Activated naive CD4-positive, alpha-beta T cell treated with Interleukin-2 at 50 U/mL for 16 hours (primary cell): Measurements from ENCODE around the gene MORF4L1.
"Not testable (repeated sequence)": the region's sequence is repeated elsewhere in the genome, so short reads cannot be mapped to it uniquely, and the experiment has no call there.

Experiments used
- DNase-seq: peaks from one replicate; pipeline ENCODE4 v3.0.0-alpha.2; 2020

The MORF4L1 gene

GRCh38 chr15:78902281-78903032 lies 29.8 kb downstream of the MORF4L1 start:
- DNase-seq: not testable (repeated sequence)

DNA sequence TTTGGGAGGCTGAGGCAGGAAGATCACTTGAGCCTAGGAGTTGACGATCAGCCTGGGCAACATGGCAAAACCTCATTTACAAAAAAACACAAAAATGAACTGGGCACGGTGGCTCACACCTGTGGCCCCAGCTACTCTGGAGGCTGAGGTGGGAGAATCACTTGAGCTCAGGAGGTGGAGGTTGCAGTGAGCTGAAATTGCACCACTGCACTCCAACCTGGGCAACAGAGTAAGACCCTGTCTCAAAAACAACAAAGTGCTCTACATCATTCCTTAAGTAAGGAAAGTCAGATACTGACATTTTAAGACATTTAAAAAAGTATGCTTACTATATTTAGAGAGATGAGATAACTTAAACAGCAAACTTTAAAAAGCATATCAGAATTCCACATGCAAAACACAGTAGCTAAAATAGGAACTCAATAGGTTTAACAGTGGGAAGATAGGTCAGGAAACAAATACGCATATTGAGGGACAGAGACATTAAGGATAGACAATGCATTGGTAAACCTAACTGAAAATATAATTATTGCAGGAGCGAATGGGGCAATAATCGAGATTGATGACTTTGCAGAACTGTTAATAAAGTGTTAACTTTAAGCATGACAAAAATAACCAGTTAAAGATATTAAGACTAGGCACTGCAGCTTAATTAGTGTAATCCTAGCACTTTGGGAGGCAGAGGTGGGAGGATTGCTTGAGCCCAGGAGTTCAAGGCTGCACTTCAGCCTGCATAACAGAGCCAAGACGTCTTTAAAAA lies 32.1 kb downstream of the MORF4L1 start:
- no peak for DNase-seq

DNA sequence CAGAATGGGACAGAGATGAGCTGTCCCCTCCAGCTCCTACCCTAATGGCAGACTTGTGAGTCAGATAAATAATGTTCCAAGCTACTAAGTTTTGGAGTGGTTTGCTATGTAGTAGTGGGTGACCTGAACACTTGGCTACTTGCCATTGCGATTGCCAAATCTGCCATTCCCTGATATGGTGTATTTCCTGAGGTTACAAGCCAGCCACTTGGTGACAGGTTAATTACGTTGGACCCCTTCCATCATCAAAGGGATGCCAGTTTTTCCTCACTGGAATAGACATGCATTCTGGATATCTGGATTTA lies 33.6 kb downstream of the MORF4L1 start:
- no peak for DNase-seq

- no peak for DNase-seq
Measured at GRCh38 chr15:78907577-78907976, 34.9 kb downstream of the MORF4L1 start.

DNA sequence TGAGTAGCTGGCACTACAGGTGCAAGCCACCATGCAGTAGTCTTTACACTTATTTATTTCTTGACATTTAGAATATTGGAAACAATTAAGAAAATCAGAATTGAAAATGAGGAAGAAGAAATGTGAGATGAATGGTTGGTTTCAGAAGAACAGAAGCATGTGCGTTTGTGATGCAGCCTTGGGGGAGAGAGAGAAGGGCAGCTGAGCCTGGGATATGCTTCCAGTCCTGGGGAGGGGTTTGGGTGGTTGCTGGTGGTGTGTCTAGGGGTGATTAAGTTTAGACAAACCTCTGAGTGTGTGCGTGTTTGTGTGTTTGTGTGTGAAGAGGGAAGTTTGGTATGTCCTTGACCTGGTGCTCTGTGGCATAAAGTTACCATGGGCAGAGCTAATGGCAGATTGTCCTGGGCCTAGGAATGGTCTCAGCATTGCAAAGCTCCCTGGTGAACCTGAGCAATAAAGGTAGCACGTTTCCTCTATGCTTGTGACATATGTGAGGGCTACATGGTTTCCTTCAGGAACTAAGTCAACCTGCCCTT lies 36.5 kb downstream of the MORF4L1 start:
- no peak for DNase-seq

DNA sequence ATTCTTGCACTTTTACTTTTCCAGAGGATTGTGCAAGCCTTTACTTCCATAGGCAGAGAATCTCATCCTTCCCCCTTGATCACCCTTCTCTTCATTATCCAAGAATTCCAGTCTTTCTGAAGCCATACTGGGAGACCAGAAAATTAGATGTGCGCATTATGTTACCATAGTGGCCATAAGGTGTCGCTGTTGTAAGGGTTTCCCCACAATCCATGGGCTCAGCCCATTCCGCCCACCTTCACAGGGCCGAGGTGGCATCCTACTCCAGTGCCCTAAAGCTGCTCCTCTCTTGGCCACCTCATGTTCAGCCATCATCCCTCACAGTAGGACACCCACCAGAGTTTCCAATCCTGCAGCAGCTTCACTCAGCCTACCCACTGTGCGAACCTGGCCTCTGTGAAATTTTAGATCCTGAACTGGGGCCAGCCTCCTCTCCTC lies 37.1 kb downstream of the MORF4L1 start:
- DNase-seq: peak; percentile 23

GRCh38 chr15:78910271-78910670 lies 37.6 kb downstream of the MORF4L1 start:
- no peak for DNase-seq

DNA sequence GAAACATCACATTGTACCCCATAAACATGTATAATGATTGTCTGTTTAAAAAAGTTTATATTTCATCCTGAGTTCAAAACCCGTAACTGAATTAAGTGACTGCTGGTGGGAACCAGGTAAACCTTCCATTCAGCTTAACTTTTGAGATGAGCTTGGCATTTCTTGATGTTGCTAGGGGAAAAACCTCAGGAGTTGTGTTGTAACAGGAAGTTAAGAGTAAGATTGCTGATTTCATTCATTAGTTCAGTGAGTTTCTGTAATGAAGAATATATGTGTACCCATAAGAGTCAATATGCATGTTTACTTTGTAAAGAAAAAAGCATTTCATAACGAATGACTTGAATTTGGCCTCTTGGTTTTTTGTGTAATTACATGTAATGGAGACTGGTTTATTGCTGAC lies 39.6 kb downstream of the MORF4L1 start:
- DNase-seq: no peak

DNA sequence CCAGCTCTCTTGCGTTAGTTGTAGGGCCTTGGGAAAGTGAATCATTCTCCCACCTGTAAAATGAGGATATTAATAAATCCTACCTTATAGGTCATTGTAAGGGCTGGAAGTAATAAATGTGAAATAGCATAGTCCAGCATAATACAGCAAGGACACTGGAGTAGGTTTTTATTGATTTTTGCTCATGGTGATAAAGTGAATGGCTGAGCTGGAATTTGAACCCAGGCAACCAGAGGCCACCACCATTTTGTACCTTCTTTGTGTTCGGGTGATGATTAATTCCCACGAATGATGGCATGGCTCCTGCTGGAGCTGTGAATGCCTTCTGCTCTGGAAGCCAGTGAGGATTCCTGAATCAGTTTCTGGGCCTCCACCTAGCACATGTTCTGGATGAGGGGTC lies 40.3 kb downstream of the MORF4L1 start:
- DNase-seq: no peak

DNA sequence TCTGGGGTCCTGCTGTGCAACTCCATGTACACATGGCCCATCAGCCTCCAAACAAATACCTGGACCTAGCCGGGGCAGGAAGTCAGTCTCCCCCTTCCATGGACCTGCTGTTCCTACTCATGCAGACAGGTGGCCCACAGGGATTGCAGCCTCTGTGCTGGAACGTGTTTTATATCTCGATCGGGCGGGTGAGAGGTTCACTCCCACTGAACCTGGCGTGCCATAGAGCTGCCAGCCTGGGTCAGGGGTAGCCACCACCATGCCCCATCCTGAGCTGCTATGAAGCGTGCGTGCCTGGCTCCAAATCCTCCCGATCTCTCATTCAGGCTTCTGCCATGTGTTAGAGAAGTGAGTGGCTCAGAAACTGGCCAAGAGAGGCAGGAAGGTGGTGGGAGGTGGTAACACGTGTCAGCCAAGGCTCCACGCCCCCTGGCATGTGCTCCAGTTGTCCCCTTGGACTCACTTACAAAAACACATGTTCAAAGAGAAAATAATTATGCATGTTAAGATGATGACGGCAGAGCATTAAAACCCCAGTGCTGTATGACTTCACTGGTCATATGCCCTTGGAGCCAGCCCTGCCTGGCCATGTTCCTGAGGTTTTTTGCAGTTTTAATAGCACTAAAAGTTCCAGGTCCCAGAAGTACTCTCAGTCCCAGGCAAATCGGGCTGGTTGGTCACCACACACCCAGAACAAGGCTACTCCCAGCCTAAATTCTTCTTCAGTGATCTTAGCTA lies 41.5 kb downstream of the MORF4L1 start:
- DNase-seq: no peak

- no peak for DNase-seq
Measured at GRCh38 chr15:78915341-78916087, 42.8 kb downstream of the MORF4L1 start.

GRCh38 chr15:78916088-78916487 lies 43.4 kb downstream of the MORF4L1 start:
- no peak for DNase-seq

- no peak for DNase-seq
Measured at GRCh38 chr15:78917888-78918287, 45.2 kb downstream of the MORF4L1 start.

DNA sequence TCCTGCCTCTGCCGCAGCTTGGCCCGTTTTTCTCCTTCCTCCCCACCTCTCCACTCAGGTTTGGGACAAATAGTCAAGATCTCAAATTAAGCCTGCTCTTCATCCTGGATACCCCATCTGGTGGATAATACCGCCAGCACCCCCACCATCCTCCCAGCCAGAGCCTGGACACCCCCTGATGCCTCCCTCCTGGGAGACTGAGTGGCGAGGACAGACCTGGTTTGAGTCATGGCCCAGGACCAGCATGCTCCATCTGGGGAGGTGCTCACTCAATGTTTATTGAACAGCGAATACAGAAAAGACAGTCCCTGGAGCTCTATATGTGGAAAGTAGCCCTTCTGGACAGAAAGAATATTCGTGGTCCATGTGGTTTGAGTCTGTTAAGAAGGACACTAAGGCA lies 48.8 kb downstream of the MORF4L1 start:
- DNase-seq: no peak

DNA sequence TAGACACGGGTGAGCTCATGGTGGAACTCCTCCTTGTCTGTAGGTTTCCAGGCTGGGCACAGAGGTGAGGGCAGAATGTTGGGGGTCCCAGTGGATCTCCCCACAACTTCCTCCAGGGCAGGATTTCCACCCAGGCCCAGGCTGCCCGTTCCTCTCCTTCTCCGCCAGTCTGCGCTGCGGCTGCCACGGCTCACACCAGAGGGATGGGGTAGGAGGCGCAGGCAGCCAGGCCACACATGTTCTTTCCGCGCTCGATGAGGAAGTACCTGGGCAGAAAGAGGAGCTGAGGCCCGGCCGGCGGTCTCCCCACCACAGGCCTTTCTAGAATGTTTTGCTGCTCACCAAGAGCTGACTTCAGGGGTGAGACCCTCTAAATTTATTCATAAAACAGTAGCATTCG lies 49.2 kb downstream of the MORF4L1 start:
- no peak for DNase-seq

DNA sequence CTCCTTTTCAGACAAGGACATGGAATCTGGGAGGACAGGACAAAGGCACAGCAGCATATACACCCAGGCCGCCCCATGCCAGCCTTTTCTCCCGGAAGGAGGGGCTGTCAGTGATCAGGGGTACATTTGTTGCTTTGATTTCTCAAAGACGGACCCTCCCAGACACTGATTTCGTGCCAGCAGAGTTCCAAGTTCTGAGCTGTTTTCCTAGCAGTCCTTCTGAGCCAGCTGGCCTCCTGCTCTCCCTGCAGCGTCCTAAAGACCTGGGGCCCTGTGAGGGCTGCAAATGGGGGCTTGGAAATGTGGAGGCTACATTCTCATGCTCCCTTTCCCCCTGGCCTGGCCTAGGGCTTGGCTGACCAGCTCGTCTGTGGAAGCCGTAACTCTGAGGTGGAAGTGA lies 49.8 kb downstream of the MORF4L1 start:
- no peak for DNase-seq

- DNase-seq: no peak
Measured at GRCh38 chr15:78923015-78923414, 50.3 kb downstream of the MORF4L1 start.

DNA sequence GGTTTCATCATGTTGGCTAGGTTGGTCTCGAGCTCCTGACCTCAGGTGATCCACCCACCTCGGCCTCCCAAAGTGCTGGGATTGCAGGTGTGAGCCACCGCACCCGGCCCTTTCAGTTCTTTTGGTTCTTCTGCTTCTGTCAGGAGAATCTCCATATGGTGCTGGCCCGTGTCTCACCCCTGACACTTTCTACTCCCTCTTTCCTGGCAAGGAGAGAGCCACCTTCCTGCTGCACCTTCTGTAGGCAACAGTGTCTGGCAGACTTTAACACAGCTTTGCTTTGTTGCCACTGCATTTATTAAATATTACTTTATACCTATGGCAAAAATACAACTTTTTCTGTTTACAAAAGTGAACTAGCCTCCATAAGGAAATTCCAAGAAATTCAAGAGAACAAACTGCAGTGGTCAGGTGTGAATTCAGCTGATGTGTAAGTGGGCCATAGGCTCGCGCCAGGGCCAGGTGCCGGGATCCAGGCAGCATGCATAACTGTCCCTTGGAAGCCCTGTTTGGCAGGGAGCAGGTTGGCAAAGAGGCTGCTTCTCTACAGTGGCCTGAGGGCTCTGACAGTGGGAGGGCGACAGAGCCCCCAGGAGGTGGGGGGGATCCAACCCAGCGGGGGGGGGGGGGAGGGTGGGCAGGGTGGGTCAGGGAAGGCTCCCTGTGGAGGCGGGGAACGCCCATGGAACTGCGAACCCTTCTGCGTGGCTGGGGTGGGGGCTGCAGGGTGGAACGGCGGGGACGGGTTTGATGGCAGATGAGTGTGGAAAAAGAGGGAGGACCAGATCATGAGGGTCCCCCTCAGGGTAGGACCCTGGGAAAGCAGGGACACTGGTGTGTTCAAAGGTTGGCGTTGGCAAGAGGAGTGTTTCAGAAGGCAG lies 51.0 kb downstream of the MORF4L1 start:
- DNase-seq: no peak

GRCh38 chr15:78925076-78925624 lies 52.5 kb downstream of the MORF4L1 start:
- DNase-seq: no peak

DNA sequence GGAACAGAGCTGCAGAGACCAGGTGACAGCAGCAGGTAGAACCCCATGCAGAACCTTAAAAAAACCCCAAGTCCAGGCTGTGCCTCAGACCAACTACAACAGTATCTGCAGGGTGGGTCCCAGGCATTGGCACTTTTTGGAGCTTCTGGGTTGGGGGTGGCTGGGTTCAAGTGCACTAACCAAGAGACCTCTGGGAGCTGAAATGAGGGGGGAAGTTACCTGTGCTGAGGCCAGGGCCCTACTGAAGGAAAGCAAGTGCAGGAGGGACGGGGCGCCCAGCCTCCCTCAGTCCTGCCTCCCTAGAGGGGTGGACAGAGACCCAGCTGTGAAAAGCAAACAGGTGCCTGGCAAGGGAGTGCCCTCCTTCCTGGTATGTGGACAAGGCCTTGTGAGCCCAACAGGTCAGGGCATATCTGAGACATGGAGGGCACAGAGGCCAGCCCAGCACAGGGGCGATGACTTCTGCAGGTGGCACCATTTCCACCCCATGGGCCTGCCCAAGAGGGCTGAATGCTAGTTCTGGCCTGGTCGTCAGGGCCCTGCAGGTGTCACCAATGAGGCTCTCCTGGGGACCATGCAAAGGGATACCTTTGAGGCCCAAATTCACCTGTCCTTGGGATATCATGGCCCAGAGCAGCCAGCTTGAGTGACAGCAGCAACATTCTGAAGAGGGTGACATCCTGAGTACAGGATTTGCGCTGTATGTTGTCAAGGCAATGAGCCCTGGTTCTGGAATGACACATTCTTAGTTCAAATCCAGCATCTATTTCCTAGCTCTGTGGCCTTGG lies 53.5 kb downstream of the MORF4L1 start:
- DNase-seq: no peak
